Measurements from ENCODE around the gene ARL3.
"Not testable (repeated sequence)": the region's sequence is repeated elsewhere in the genome, so short reads cannot be mapped to it uniquely, and the experiment has no call there.

The ARL3 gene

DNA sequence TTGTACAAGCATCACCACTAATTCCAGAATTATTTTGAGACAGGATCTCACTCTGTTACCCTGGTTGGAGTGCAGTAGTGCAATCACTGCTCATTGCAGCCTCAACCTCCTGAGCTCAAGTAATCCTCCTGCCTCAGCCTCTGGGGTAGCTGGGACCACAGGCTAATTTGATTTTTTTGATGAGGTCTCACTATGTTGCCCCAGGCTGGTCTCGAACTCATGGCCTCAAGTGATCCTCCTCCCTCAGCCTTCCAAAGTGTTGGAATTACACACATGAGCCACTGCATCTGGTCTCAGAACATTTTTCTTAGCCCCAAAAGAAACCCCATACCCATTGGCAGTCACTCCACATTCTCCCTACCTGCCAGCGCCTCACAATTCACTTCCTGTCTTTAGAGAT is 26.0 kb upstream of the ARL3 start:
- FAIRE-seq (no peak), DNase-seq (ENCODE audit: insufficient read length, low spot score) (no peak)

GRCh38 chr10:102738692-102739121 is 24.5 kb upstream of the ARL3 start:
- FAIRE-seq (no peak), DNase-seq (ENCODE audit: insufficient read length, low spot score) (no peak)

DNA sequence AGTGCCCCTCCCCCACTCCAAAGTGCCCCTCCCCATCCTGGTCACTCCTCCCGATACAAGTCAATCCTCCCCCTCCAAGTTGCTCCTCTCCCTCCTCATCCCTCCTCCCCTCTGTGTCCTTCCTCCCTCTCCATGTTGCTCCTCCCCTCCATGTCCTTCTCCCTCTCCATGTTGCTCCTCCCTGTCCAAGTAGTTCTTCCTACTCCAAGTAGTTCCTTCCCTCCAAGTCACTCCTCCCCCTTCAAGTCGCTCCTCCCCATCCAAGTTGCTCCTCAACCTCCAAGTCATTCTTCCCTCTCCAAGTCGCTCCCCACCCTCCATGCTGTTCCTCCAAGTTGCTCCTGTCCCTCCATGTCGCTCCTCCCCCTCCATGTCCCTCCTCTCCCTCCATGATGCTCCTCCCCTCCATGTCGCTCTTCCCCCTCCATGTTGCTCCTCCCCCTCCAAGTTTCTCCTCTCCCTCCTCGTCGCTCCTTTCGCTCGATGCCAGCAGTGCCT is 20.9 kb upstream of the ARL3 start:
- DNase-seq (ENCODE audit: insufficient read length, low spot score) (no peak), FAIRE-seq (no peak)

DNA sequence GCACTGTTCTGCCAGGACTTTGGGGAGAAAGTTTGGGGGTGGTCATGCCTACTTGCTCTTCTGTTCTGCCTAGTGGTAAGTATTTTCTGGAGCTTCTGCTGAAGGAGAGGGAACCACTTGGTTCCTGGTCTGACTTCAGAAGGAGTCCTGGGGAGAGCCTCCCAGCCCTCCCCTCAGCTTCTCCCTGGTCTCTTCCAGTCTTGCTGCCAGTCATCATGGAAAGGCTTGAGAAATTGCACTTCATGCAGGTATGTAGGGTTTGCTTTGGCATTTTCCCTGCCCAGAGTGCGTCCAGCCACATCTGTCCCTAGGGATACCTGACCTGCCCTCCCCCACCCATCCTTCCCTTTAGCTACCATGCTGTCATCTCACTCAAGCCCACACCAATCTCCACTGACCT is 18.5 kb upstream of the ARL3 start:
- FAIRE-seq, result no peak
- no peak for DNase-seq (ENCODE audit: insufficient read length, low spot score)

DNA sequence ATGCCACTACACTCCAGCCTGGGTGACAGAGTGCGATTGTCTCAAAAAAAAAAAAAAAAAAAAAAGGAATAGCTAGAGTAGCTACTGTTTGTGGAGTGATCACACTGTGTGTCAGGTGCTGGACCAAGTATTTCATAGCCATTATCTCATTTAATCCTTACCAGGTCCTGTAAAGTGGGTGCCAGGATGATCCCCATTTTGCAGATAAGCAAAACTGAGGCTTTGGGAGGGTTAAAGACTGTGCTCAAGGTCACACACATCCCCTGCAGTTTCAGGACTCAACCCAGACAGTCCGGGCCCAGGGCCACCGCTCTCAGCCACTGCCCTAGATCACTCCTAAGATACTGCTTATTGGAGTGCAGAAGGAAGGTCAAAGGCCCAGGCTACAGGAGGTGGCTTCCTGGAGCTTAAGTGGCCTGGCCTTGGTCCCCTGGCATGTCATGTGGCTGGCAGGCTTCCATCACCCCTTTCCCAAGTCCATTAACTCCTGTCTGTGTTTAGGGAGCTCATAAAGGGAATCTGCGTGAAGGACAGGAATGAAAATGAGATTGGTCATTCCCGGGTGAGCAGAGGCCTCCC is 17.1 kb upstream of the ARL3 start:
- DNase-seq (ENCODE audit: insufficient read length, low spot score), result no peak
- no peak for FAIRE-seq

DNA sequence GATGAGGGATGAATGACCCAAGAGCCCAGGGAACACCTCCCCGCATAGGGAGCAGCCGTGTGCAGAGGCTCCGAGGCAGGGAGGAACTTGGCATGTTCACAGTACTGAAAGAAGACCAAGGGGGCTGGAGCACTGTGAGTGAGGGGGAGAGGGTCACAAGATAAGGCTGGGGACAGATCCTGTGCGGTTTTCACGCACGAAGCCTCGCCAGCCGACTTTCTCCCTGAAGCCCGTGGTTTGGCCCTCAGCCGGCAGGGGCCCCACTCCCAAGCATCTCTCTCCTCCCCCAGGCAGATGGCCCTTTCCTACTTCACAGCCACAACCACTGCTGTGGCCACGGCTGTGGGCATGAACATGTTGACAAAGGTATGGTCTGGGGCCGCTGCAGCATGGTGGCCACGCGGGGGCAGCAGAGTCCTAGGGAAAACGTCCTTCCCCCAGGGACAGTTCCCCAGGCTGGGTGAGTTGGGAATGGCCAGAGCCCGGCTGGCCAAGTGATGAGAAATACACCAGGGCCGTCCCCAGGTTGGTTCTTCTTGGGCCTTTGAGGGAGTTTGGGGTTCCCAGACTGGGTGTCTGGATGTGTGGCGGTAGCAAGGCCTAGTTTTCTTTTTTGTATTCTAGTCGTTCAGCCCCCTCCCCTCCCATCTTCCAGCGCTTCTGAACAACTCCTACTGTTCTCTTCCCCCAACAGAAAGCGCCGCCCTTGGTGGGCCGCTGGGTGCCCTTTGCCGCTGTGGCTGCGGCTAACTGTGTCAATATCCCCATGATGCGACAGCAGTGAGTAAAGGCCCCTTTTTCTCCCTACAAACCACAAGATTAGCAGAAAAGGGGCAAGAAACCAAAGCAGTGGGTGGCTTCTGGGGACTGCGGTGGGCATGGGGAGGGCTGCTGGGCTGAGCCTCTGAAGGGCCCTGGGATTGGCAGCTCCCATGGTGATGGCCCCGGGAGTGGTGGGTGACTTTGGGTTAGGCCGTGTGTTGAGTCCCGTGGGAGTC is 15.1 kb upstream of the ARL3 start:
- DNase-seq (ENCODE audit: insufficient read length, low spot score) (peak; percentile 91), FAIRE-seq (peak; percentile 97)

DNA sequence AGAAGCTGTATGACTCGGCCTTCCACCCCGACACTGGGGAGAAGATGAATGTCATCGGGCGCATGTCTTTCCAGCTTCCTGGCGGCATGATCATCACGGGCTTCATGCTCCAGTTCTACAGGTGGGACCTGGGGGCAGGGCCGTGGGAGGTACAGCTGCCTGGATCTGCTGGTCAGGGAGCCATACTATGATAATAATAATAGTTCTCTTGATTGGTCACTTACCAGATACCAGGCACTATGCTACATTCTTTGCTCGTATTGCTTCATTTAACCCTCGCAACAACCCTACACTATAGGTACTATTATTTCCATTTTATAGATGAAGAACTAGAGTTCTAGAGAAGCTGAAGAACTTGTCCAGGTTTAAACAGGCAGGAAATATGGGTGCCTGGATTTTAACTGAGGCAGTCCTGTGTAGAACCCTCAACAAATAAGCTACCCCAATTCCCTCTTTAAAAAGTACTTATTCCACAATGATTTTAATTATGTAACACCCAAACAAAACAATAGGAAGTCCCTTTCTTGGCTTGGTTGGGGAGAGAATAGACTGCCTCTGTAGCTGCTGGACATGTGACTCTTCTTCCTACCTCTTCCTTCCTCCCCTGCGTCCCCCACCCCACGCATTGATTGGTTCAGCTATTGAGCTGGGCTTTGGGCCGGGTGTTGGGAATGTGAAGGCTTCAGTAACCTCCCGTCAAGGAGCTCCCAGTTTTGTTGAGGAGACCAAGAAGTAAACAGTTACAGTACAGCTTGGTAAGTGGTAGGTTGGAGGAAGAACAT is 13.0 kb upstream of the ARL3 start:
- FAIRE-seq (no peak), DNase-seq (ENCODE audit: insufficient read length, low spot score) (no peak)

DNA sequence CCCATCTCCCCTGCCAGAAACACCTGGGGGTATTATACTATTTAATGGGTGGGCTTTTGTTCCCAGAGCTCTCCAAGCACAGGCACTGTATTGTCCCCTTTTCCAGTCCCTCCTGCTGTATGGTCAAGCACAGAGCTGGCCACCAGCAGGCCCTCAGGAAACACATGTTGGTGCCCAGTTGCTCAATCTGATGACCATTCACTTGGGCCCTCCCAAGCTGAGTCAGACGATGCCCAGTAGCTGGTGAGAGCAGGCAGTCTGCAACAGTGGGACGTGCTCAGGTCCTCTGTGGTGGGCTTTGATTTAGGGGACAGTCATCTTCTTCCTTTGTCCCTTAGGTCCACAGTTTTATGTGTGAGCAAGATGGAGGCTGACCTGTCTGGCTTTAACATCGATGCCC is 12.1 kb upstream of the ARL3 start:
- FAIRE-seq, result no peak
- no peak for DNase-seq (ENCODE audit: insufficient read length, low spot score)

DNA sequence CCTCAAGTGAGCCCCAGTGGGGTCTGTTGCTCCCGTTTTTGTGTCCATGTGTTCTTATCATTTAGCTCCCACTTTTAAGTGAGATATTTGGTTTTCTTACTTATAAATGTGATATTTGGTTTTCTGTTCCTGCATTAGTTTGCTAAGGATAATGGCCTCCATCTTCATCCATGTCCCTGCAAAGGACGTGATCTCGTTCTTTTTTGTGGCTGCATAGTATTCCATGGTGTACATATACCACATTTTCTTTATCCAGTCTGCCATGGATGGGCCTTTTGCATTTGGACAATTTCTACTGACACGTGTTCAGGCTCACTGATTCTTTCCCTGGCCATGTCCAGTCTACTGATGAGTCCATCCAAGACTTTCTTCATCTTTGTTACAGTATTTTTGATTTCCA is 9.8 kb upstream of the ARL3 start:
- no peak for DNase-seq (ENCODE audit: insufficient read length, low spot score)
- FAIRE-seq, result no peak

DNA sequence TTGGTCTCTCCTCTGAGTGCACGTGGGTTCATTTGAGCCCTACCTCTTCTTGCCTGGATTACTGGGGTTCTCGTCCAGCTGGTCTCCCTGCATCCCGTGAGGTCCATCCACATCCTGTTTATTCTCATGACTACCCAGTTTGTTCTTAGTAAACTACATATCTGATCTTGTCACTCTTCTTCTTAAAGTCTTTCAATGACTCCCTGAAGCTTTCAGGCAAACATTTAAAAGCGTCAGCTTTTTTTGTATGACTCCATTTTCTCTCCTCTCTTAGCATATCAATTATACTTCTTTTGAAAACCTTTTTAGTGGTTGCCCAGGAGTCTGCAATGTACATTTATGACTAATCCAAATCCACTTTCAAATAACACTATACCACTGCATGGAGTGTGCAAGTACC is 7.8 kb upstream of the ARL3 start:
- FAIRE-seq (no peak), DNase-seq (ENCODE audit: insufficient read length, low spot score) (no peak)

DNA sequence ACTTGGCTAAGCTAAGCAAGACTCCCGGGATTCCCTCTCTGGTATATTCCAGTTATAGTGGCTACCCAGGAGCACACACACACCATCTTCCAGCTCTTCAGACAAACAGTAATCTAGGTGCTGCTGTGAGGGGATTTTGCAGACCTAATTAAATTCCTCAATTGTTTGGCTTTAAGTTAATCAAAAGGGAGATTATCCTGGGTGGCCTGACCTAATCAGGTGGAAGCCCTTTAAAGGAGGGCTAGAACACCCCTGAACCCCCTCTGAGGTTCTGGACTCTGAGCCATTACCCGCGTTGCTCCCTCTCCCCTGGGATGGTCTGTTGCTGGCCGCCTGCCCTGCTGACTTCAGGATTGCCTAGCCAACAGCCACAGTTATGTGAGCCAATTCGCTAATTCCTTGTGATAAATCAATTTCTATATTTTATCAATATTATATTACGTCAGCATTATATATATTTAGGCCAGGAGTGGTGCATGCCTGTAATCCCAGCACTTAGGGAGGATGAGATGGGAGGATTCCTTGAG is 6.6 kb upstream of the ARL3 start:
- DNase-seq (ENCODE audit: insufficient read length, low spot score) (no peak), FAIRE-seq (no peak)

GRCh38 chr10:102720337-102720736 is 6.1 kb upstream of the ARL3 start:
- DNase-seq (ENCODE audit: insufficient read length, low spot score) (no peak), FAIRE-seq (no peak)

- no peak for FAIRE-seq
- DNase-seq (ENCODE audit: insufficient read length, low spot score), result no peak
Measured at GRCh38 chr10:102718220-102718619, 4.0 kb upstream of the ARL3 start.

DNA sequence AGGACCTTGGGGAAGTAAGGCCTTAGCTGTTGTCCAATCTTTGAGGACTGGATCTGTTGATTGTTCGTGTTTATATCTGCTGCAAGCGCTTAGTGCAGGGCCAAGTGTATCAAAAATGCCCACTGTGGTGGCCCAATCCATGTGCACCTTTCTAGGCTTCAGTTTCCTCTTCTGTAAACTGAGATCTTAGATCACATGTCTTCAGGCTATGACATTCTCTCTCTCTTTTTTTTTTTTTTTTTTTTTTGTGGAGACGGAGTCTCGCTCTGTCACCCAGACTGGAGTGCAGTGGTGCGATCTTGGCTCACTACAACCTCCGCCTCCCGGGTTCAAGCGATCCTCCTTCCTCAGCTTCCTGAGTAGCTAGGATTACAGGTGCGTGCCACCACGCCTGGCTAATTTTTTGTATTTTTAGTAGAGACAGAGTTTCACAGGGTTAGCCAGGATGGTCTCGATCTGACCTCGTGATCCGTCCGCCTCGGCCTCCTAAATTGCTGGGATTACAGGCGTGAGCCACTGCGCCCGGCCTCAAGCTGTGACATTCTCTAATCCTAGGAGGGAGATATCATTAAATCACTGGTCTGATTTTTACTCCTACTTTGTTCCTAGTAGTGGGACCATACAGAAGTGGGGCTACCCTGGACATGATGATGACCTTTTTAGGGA is 2.8 kb upstream of the ARL3 start:
- FAIRE-seq; DNase-seq (ENCODE audit: insufficient read length, low spot score): not testable (repeated sequence)

DNA sequence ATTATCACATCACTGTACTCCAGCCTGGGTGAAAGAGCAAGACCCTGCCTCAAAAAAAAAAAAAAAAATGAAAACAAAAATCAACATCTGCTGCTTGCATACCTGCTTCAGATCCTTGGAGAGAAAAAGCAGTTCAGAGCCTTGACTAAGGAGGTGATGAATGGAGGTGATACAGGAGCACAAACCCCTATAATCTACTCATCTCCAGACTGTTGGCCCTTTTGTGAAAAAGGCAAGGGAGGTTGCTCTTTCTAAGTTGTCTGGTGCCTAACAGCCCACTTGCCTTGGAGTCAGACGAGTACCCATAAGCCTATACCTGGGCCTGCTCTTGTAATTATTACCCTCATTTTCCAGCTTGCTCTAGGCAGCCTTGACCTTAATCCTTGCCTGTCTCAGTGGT is 1.7 kb upstream of the ARL3 start:
- FAIRE-seq (no peak), DNase-seq (ENCODE audit: insufficient read length, low spot score) (no peak)

- FAIRE-seq, result no peak
- DNase-seq (ENCODE audit: insufficient read length, low spot score), result no peak
Measured at GRCh38 chr10:102714621-102715455, 641 bp upstream of the ARL3 start, which contains the start of gene SFXN2. TSS of gene SFXN2 (plus strand) at chr10:102714636. CDS start at chr10:102726637, 12,001 bp downstream.

- DNase-seq (ENCODE audit: insufficient read length, low spot score) (no peak), FAIRE-seq (no peak)
Measured at GRCh38 chr10:102713539-102713813, 721 bp downstream of the ARL3 start.

DNA sequence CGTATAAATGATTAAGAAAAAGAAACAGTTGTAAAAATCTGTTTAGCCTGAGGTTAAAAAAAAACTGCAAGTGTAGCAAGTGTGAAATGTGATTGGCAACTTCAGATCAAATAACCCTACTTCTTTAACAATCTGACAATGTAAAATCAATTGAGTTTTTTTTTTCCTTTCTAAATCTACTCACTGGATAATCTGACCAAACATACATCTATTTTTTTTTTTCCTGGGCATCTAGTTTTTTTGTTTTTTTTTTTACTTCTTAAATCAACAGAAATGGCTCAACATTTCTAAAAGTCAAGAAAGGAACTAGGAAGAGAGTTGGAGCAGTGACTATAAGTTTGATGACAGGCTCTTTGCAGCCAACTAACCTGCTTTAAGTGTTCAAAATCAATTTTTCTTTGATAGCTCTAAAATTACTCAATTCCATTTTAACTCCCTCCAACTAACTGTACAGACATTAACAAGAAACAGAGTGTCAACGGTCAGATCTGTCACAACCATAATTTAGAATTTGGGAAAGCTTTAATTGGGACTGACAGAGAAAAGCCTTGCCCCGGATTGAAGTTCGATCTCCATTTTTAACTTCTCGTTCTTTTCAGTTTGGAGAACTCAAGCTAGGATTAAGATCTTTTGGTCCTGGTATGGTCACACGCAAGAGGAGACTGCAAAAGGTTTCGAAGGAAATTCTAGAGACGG is 1.2 kb downstream of the ARL3 start:
- FAIRE-seq (no peak), DNase-seq (ENCODE audit: insufficient read length, low spot score) (no peak)

DNA sequence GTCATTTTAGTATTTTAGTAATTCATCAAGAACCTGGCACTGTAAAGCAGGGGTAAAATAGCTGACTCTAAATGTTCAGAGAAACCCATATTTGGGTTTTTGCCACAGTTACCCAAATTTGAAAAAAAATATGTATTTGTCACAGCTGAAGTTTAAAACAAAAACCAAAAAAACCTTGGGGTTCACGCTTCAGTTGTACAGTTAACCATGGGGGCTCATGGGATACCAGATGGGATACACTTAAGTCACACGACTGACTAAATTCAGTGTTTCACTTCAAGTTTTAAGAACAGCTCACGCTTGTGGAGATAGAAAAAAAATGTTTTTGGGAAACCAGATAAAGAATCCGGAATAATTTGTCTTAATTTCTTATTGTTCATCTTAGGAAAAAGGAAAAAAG is 2.1 kb downstream of the ARL3 start:
- FAIRE-seq (no peak), DNase-seq (ENCODE audit: insufficient read length, low spot score) (no peak)

Data from HTR-8/SVneo (cell line).